Adipose tissue (tissue), 3 donors: ENCODE data around the gene SH2D4B. TPM values are rescaled to one million over a fixed set of nuclear protein-coding genes. Genes with fewer than 3 reads are reported as not detected.
A peak's percentile ranks its signal among the peaks of the same experiment; 100 is the strongest.

Experiments
- H3K27ac ChIP-seq: one replicate; pipeline ENCODE4 v1.5.1; 2013; ENCODE audit warnings: low read depth, low read length
- WGBS, 3 donors: extraction: QIAGEN DNeasy Blood & Tissue Kit; methylation state at CpG; one replicate each; pipeline ENCODE4 v1.1.7; 2013; 5-methylcytosine and 5-hydroxymethylcytosine counted together
- polyA plus RNA-seq, 3 donors: library from polyadenylated mRNA; stranded (reverse); fragments of 200-250 nt; gene quantifications; one replicate each; pipeline ENCODE4 v1.2.3, GENCODE V29; 2013
- donor health status: healthy with polysubstance abuse.
- donor health status: Bipolar disorder and iron deficiency.
- donor health status: healthy.

The SH2D4B gene
- polyA plus RNA-seq = under 1 TPM in 1 of 3 donors, not detected in 2; 0.04 TPM

- no peak within 1 kb of the TSS for H3K27ac ChIP-seq
- 91 to 95% (median 94%) methylated on average over 19 of the region's 19 CpGs for WGBS, 3 donors
These were observed at the start of gene SH2D4B for GRCh38 chr10:80537736-80538480. TSS of gene SH2D4B (plus strand) at chr10:80537902. CDS start at chr10:80538332, 430 bp downstream.

DNA sequence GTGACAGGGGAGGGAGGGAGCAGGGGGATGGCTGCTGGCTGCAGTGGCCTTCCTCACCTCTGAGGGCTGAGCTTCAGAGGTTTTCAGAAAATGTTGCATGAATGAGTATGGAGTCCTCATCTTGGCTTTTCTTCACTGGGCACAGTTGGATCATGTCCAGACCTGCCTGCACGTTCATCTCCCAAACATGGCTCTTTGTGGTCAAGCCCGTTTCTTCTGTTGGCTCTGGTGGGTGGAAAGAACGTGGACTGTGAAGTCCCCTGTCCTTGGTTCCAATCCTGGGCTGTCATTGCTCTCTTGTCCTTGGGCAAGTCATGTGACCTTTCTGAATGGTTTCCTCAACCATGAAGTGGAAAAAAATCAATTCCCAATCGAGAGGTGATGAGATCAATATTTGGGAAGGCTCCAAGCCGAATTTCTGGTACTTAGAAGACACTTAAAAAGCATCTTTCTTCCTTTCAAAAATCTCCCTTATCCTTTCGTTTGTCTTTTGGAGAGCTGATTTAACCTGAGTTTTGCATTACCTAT, 49.1 kb upstream of the SH2D4B start:
- WGBS, 3 donors = 40 to 63% (median 62%) methylated on average over 6 of the region's 6 CpGs
- no peak overlapping the region for H3K27ac ChIP-seq

- no peak overlapping the region for H3K27ac ChIP-seq
- WGBS, 3 donors = 97 to 100% (median 100%) methylated on average over 2 of the region's 2 CpGs
These were observed 48.2 kb upstream of the SH2D4B start for GRCh38 chr10:80489371-80490112.

DNA sequence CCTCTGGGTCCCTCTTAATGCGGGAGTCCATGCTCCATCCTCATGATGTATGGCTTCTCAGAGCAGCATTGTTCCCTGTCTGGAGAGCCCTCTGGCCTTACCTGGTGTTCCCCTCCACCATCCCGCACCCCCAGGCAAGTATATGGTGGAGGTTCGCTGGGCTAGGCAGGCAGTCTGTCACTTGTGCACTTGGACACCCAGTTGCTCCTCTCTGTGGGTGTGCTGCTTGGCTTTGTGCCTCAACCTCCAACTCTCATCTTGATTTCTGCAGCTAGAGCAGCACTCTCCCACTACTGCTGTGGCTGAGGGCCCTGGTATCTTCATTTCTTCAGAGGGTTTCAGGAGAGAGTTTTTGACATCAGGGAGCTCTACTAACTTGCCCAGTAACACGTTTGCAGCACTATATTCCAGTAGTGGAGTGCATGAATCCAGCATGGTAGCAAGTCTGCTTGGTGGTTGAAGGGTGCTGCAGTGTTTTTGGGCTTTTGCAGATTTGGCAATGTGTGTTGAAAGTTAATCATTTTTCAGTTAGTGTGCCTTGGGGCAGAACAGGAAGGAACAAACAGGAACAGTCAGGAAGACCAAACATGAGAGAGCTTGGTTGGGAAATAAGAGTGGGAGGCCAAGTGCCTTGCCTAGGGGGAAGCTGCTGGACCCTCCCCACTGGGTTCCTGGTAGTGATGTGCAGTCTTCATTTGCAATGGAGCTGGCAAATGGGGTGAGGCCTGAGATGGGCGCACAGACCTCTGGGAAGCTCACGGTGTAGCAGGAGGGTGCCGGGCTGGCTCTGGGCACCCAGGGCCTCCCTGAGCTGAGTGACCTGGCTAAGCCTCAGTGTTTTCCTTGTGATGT, 46.2 kb upstream of the SH2D4B start:
- no peak overlapping the region for H3K27ac ChIP-seq
- WGBS, 3 donors = 66 to 84% (median 71%) methylated on average over 7 of the region's 7 CpGs

DNA sequence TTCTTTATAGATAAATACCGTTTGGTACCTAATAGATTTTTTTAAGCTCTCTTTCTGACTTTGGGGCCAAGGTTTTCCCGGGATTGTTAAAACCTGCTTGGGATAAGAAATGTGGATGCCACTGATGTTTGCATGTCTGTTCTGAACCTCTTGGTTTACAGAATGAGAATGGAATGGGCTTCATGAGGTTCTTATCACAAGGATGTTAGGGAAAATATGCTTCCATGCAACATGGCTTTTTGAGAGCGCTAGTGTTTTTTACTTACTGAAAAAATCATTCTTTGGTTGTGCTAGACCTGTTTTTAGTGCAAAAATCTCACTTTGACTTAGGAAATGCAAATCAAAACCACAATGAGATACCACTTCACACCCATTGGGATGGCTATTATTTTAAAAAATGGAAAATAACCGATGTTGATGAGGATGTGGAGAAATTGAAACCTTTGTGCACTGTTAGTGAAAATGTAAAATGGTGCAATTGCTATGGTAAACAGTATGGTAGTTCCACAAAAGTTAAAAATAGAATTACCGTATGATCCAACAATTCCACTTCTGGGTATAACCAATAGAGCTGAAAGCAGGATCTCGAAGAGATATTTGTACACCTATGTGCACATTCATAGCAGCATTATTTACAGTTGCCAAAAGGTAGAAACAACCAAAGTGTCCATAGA, 44.7 kb upstream of the SH2D4B start:
- 68 to 75% (median 71%) methylated on average over 6 of the region's 6 CpGs for WGBS, 3 donors
- no peak overlapping the region for H3K27ac ChIP-seq

DNA sequence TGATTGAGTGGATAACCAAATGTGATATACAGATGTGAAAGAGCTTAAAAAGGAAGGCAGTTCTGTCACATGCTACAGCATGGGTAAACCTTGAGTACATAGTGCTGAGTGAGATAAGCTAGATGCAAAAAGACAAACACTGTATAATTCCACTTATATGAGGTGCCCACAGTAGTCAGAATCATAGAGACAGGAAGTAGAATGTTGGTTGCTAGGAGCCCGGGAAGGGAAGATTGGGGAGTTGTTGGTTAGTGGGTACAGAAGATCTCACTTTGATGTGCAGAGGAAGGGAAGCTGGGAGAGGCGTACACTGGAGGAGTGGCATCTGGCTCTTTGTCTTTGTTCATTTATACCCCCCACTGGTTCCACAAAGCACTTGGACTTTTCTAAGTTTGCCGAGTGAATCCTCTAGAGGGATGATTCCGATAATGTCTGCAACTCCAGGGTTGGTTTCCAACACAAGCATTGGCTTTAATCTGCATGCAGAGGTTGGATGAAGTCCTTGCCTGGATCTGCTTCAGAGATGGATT, 44.1 kb upstream of the SH2D4B start:
- H3K27ac ChIP-seq = no peak overlapping the region
- WGBS, 3 donors = 9 to 39% (median 9%) methylated on average over 4 of the region's 4 CpGs

DNA sequence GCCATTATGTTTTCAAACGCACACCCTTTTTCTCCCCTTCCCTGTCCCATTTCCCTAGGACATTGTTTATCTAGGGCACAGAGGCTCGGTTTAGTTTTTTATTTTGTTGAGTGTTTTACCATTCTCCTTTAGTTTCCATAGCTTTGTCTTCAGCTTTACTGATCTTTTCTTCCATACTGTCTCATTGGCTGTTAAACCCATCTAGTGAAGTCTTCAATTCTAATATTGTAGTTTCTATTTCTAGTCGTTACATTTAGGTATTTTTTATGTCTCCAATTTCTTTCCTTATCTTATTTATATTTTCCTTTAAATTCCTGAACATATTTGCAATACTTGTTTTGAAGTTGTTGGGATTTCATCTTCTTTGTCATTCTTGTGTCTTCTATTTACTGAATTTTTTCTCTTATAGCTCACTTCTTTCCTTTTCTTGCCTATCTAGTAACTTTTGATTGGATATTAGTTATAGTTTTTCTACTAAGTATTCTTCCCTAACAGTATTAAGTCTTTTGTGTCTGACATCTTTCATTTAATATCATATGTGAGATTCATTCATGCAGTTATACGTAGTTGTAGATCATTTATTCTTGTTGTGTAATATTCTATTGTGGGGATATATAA, 41.0 kb upstream of the SH2D4B start:
- H3K27ac ChIP-seq = no peak overlapping the region
- 76 to 94% (median 91%) methylated on average over 4 of the region's 4 CpGs for WGBS, 3 donors

GRCh38 chr10:80497187-80498077, 40.3 kb upstream of the SH2D4B start:
- H3K27ac ChIP-seq = peak overlapping the region; percentile 55
- WGBS, 3 donors = 19 to 58% (median 26%) methylated on average over 7 of the region's 7 CpGs

GRCh38 chr10:80498078-80498832, 39.4 kb upstream of the SH2D4B start:
- peak overlapping the region; percentile 73 for H3K27ac ChIP-seq
- 19 to 40% (median 28%) methylated on average over 8 of the region's 8 CpGs for WGBS, 3 donors

DNA sequence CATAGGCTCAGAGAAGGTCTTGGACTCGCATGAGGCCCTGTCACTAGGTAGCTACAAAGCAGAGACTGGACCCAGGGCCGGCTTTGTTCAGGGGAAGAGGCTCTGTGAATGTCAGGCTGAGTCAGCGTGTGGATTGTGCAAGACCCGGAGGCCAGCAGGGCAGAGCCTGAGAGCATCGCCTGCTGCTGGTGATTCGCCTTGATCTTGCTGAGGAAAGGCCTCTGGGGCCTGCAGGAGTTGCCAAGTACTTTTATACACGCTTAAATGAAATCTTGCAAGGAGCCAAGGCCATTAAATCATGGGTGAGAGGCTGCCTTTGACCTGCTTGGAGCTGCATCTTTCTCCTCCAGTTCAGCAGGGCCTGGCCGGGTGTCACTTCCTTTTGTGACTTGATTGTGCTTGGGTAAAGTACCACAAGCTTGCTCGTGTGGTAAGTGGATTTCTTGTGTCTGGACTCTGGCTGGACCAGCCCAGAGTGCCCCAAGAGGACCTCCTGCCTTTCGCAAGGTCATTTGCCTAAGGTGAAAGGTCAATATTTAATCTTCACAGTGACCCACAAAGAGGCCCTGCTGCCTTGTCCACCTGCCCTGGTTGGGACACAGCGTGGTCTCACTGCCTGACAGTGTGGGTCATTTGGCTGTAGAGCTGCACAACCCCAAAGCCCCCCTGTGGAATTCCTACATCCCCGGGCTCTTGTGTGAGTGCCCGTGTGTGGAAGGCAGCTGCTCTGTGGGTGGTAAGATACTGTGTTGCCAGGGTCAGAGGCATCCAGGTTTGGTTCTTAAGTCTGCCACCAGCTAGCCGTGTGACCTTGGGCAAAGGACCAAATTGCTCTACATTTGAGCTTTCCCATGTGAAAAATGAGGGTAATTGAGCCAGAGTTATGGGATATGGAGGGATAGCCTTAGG, 38.6 kb upstream of the SH2D4B start:
- WGBS, 3 donors = 10 to 16% (median 15%) methylated on average over 14 of the region's 14 CpGs
- H3K27ac ChIP-seq = peak overlapping the region; percentile 73

DNA sequence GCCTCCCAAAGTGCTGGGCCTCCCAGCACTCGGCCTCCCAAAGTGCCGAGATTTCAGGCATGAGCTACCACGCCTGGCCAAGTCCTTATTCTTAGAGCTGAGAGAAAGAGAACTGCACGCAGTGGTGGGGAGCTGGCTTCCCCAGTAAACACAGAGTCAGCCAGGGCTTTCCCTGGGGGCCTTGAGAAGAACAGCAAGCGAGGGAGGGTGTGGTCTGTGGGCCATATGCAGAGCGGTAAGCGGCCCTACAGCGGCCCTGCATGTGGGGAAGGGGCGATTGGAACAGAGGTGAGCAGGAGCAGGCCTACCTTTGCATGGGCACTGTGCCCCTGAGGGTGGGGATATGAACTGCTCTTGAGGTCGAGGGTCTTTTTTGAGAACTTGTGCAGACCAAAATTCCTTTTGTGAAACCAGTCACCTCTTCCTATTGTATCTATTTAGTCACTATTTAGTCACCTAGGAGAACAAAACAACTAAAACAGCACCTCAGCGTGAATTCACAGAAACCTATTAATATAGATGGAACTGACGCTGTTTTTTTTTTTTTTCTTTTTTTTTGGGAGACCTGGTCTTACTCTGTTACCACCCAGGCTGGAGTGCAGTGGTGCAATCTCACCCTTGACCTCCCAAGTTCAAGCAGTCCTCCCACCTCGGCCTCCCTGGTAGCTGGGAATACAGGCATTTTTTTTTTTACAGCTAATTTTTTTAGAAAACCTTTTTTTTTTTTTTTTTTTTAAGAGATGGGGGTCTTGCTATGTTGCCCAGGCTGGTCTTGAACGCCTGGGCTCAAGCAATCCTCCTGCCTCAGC, 36.9 kb upstream of the SH2D4B start:
- H3K27ac ChIP-seq = peak overlapping the region; percentile 29
- WGBS, 3 donors = 40 to 79% (median 49%) methylated on average over 14 of the region's 14 CpGs

GRCh38 chr10:80501381-80501912, 36.3 kb upstream of the SH2D4B start:
- WGBS, 3 donors = 89 to 95% (median 92%) methylated on average over 3 of the region's 3 CpGs
- no peak overlapping the region for H3K27ac ChIP-seq

DNA sequence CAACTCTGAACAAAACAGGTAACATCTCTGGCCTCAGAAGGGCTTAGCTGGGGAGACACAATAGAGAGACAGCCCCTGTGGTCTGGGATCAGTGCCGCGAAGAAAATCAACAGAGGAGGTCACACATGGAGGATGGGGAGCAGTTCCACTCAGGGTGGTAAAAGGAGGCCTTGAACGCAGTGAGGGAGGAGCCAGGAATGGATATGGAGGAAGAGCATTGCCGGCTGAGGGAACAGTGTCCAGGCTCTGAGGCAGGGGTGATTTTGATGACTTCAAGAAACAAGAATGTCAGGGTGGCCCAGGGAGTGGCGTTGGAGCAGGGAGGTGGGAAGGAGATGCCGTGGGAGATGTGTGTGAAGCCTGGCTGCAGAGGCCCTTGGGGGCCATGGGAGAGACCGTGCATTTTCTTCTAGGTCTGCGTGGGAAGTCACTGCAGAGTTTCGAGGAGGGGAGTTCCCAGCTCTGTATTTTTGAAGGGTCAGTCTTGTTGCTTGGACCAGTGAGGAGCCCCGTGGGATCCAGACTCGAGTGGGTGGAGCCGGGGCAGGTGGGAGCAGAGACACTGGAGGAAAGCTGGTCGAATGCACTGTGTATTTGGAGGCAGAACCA, 35.7 kb upstream of the SH2D4B start:
- H3K27ac ChIP-seq = no peak overlapping the region
- WGBS, 3 donors = 68 to 87% (median 70%) methylated on average over 13 of the region's 13 CpGs
